NT2/D1 (cell line): ENCODE measurements around the gene ARF4.

ENCODE experiments used
- YY1 ChIP-seq: IDR thresholded peaks from 2 replicates; pipeline ENCODE4 v1.6.1; 2011; ENCODE audit not compliant: insufficient read length, insufficient read depth
- ZNF274 ChIP-seq: IDR thresholded peaks from 2 replicates; pipeline ENCODE4 v1.6.1; 2011; ENCODE audit warnings: mild to moderate bottlenecking, low read depth, low read length

DNA sequence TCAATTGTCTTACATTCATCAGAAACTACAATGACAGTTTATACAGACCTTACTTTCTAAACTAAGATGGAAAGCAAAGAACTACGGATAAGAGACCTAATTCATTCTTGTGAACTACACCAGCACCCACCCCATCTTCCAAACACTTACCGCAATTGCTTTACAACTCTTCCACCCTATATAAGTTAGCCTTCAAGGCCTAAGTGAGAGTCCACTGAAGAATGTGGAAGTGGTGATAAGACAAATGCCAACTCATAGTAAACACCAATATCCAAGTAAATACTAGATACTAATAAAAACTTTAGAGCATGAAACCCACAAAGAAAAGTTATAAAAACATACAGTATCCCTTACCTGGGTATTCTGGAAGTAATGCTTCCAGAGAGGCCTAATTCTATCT, 13.6 kb downstream of the ARF4 start:
- TF ChIP-seq YY1 (no peak), ZNF274 (no peak)
